K562 (cell line): ENCODE results near the gene FUNDC2. TPM values are rescaled to one million over a fixed set of nuclear protein-coding genes. Genes with fewer than 3 reads are reported as not detected.
A peak's percentile ranks its signal among the peaks of the same experiment; 100 is the strongest.

Experiments
- ATAC-seq: fragments of 200-7000 bp; cut with Tn5 transposase; 3 replicates; pipeline ENCODE4 v1.9.1; 2020; ENCODE audit warnings: moderate library complexity
- BruUV-seq: library from RNA; stranded (reverse); fragments of 400-500 nt; replicated peaks from 2 replicates; lab custom pipeline; 2021; lab: Mats Ljungman, UMichigan
- CTCF ChIA-PET: fragments of 300-600 bp; formaldehyde crosslinking; extraction: SDS; loops from one replicate; lab custom pipeline; 2021; ENCODE audit warnings: low intra/inter-chr PET ratio; lab: Yijun Ruan, JAX
- POLR2A ChIA-PET: fragments of 300-600, 350-650 bp; sonication (Branson Sonifier 250); formaldehyde crosslinking; extraction: SDS; loops from one replicate; lab custom pipeline; 2021; ENCODE audit warnings: antibody characterized with exemption, inconsistent platforms; lab: Yijun Ruan, JAX
- DNase-seq, 4 experiments: peaks; one replicate each; pipeline versions ENCODE4 v3.0.0 to v3.0.0-alpha.2; 2011 to 2018; ENCODE audit warnings: low spot score in 3 of 4, mixed read lengths in 3 of 4; ENCODE audit errors: extremely low read depth in 1 of 4
- FAIRE-seq: peaks from 2 replicates; lab custom pipeline; 2011; peaks lifted over from hg19 to GRCh38; lab: Jason Lieb, UNC
- H2AFZ ChIP-seq: 2 replicates; pipeline ENCODE4 v1.6.0; 2011; ENCODE audit warnings: low read depth, low read length, control low read depth, inconsistent platforms
- H3K27ac ChIP-seq: fragments of 200-600 bp; 3 replicates; pipeline ENCODE4 v1.8.0; 2011; ENCODE audit warnings: low read depth, mild to moderate bottlenecking, control low read depth, inconsistent platforms, low read length, moderate library complexity, mixed read lengths; ENCODE audit errors: extremely low read depth
- H3K27me3 ChIP-seq, 2 experiments: fragments of 300-600 bp in 1 of 2; 2 replicates in 1 of 2; 3 replicates in 1 of 2; pipeline versions ENCODE4 v1.6.0 to v1.8.0; 2011; ENCODE audit warnings: inconsistent platforms in 2 of 2, low read length in 2 of 2, mild to moderate bottlenecking in 1 of 2, mixed read lengths in 1 of 2, moderate library complexity in 1 of 2; ENCODE audit not compliant: control insufficient read depth in 2 of 2, insufficient read depth in 2 of 2
- H3K36me3 ChIP-seq: fragments of 300-600 bp; 3 replicates; pipeline ENCODE4 v1.8.0; 2011; ENCODE audit warnings: mild to moderate bottlenecking, low read length, inconsistent platforms; ENCODE audit not compliant: control insufficient read depth, insufficient read depth
- H3K4me1 ChIP-seq, 2 experiments: fragments of 200-600 bp in 1 of 2; replicated peaks in 1 of 2; 2 replicates in 1 of 2; 3 replicates in 1 of 2; pipeline versions ENCODE4 v1.5.1 to v1.8.0; 2011; ENCODE audit warnings: inconsistent platforms in 2 of 2, low read length in 2 of 2, mild to moderate bottlenecking in 1 of 2, mixed read lengths in 1 of 2, moderate library complexity in 1 of 2; ENCODE audit not compliant: control insufficient read depth in 2 of 2, insufficient read depth in 2 of 2
- H3K4me2 ChIP-seq: 2 replicates; pipeline ENCODE4 v1.6.1; 2011; ENCODE audit warnings: low read length, control low read depth, inconsistent platforms, mixed read lengths; ENCODE audit not compliant: insufficient read depth
- H3K4me3 ChIP-seq: fragments of 200-600 bp; sonication (generic), shearing (Covaris generic); 2 replicates; pipeline ENCODE4 v1.5.1; 2016; ENCODE audit warnings: control low read depth, inconsistent platforms
- H3K79me2 ChIP-seq: fragments of 200-600 bp; 3 replicates; pipeline ENCODE4 v1.8.0; 2011; ENCODE audit warnings: low read length, inconsistent platforms; ENCODE audit not compliant: control insufficient read depth, insufficient read depth
- H3K9ac ChIP-seq, 2 experiments: 2 replicates each; pipeline versions ENCODE4 v1.6.0 to v1.6.1; 2011; ENCODE audit warnings: low read depth in 2 of 2, low read length in 2 of 2, control low read depth in 1 of 2, inconsistent platforms in 1 of 2, mild to moderate bottlenecking in 1 of 2, mixed read lengths in 1 of 2; ENCODE audit not compliant: insufficient read depth in 1 of 2
- H3K9me1 ChIP-seq: one replicate; pipeline ENCODE4 v1.6.0; 2011; ENCODE audit warnings: inconsistent platforms, mild to moderate bottlenecking, low read length, moderate library complexity; ENCODE audit not compliant: control insufficient read depth, insufficient read depth
- H3K9me3 ChIP-seq: replicated peaks from 2 replicates; pipeline ENCODE4 v1.5.1; 2011; ENCODE audit warnings: low read depth, low read length, inconsistent platforms; ENCODE audit not compliant: control insufficient read depth, insufficient read depth
- H4K20me1 ChIP-seq: replicated peaks from 2 replicates; pipeline ENCODE4 v1.6.1; 2011; ENCODE audit warnings: low read length, inconsistent platforms, mixed read lengths; ENCODE audit not compliant: control insufficient read depth, insufficient read depth
- ARID1B ChIP-seq: fragments of 450-650 bp; IDR thresholded peaks from 2 replicates; pipeline ENCODE4 v1.6.1; 2016; ENCODE audit warnings: antibody characterized with exemption, mild to moderate bottlenecking, inconsistent platforms
- CBX1 ChIP-seq: sonication (generic); IDR thresholded peaks from 2 replicates; pipeline ENCODE4 v1.6.1; 2016; ENCODE audit warnings: antibody characterized with exemption, low read depth, mild to moderate bottlenecking
- NCOA1 ChIP-seq: fragments of 450-650 bp; IDR thresholded peaks from 2 replicates; pipeline ENCODE4 v1.6.1; 2016; ENCODE audit warnings: low read depth
- NFIC ChIP-seq: fragments of 450-650 bp; IDR thresholded peaks from 2 replicates; pipeline ENCODE4 v1.6.1; 2017; ENCODE audit warnings: mild to moderate bottlenecking, inconsistent platforms
- NUFIP1 ChIP-seq: fragments of 450-650 bp; IDR thresholded peaks from 2 replicates; pipeline ENCODE4 v1.6.1; 2018; ENCODE audit not compliant: partially characterized antibody
- OTX1 ChIP-seq: fragments of 450-650 bp; formaldehyde crosslinking; IDR thresholded peaks from 2 replicates; pipeline ENCODE4 v1.4.0; 2022; ENCODE audit warnings: mild to moderate bottlenecking
- RAD51 ChIP-seq: fragments of 450-650 bp; IDR thresholded peaks from 2 replicates; pipeline ENCODE4 v1.7.1; 2016; ENCODE audit warnings: low read depth, mild to moderate bottlenecking, borderline replicate concordance
- STAT5B ChIP-seq: fragments of 250-450 bp; sonication (Bioruptor Pico); IDR thresholded peaks from 2 replicates; pipeline ENCODE4 v1.8.0; 2021; ENCODE audit warnings: mild to moderate bottlenecking, inconsistent platforms
- XRCC3 ChIP-seq: fragments of 450-650 bp; IDR thresholded peaks from 2 replicates; pipeline ENCODE4 v1.6.1; 2017; ENCODE audit warnings: mild to moderate bottlenecking, moderate library complexity
- ZBED1 ChIP-seq: IDR thresholded peaks from 2 replicates; pipeline ENCODE4 v1.6.1; 2014
- ZNF282 ChIP-seq: sonication (generic); formaldehyde crosslinking; IDR thresholded peaks from 2 replicates; pipeline ENCODE4 v1.8.1; 2023; ENCODE audit warnings: missing genetic modification reagents
- ZNF551 ChIP-seq: fragments of 250-450 bp; sonication (Bioruptor Pico); IDR thresholded peaks from 2 replicates; pipeline ENCODE4 v1.5.0; 2021; ENCODE audit warnings: mild to moderate bottlenecking, moderate library complexity
- WGBS: fragments of 100-300 bp; shearing (Covaris generic); methylation state at CpG from one replicate; pipeline ENCODE4 v1.1.6; 2016; ENCODE audit warnings: low coverage, mixed read lengths; ENCODE audit not compliant: insufficient coverage; ENCODE audit errors: missing lambda C conversion rate; 5-methylcytosine and 5-hydroxymethylcytosine counted together
- in situ Hi-C: fragments of 300-500 bp; cut with MboI; formaldehyde crosslinking; loops from 4 replicates; pipeline ENCODE4 v1.15.0; 2018; ENCODE audit warnings: inconsistent platforms, mixed read lengths
- intact Hi-C: fragments of 100-400 bp; cut with micrococcal nuclease; formaldehyde crosslinking; loops from 2 replicates; pipeline ENCODE4 v1.14.2; 2022
- polyA plus RNA-seq, 8 experiments: library from polyadenylated mRNA; depleted of rRNA in 4 of 8; stranded (reverse) in 5 of 8; unstranded in 3 of 8; fragments of >200 nt; fragmentation: Nextera tagmentation in 2 of 8; fragmentation: Illumina TruSeq in 1 of 8; extraction: Ambion mirVana in 2 of 8; extraction: Trizol in 1 of 8; gene quantifications; 2 replicates each; pipeline versions ENCODE4 v1.2.1 to v1.2.3, GENCODE V29; 2011 to 2014; ENCODE audit warnings: inconsistent platforms in 1 of 8, missing spikeins in 1 of 8
- total RNA-seq, 7 experiments: library from RNA; depleted of rRNA in 6 of 7; stranded (reverse); fragments of >200 nt in 6 of 7; fragmentation: Illumina TruSeq in 2 of 7; extraction: Trizol in 2 of 7; gene quantifications; 2 replicates each; pipeline versions ENCODE4 v1.2.1 to v1.2.3, GENCODE V29; 2011 to 2021; ENCODE audit warnings: low replicate concordance in 1 of 7
- TF ChIP-seq, protein P1 (sequence below): fragments of 250-450 bp; sonication (Bioruptor Pico); IDR thresholded peaks from 2 replicates; pipeline ENCODE4 v1.4.0; 2020; ENCODE audit warnings: mild to moderate bottlenecking, moderate library complexity
- TF ChIP-seq, protein P2 (sequence below): fragments of 250-450 bp; sonication (Bioruptor Pico); IDR thresholded peaks from 2 replicates; pipeline ENCODE4 v1.5.0; 2020; ENCODE audit warnings: mild to moderate bottlenecking, borderline replicate concordance
- TF ChIP-seq, protein P3 (sequence below), 2 experiments: IDR thresholded peaks; 2 replicates each; pipeline ENCODE4 v1.6.1; 2011; ENCODE audit warnings: borderline replicate concordance in 1 of 2, control low read depth in 1 of 2, low read depth in 1 of 2, low read length in 1 of 2, mild to moderate bottlenecking in 1 of 2, mixed read lengths in 1 of 2, moderate library complexity in 1 of 2; ENCODE audit not compliant: insufficient read depth in 1 of 2, insufficient read length in 1 of 2, poor library complexity in 1 of 2, severe bottlenecking in 1 of 2; ENCODE audit errors: extremely low read depth in 1 of 2
- TF ChIP-seq, protein P4 (sequence below): fragments of 450-650 bp; IDR thresholded peaks from 2 replicates; pipeline ENCODE4 v1.6.1; 2016; ENCODE audit warnings: borderline replicate concordance

The FUNDC2 gene
- total and polyA plus RNA-seq, 9 of the 15 experiments (the other 6 are each of a cell fraction or from before 2014, with no cell fraction given) = 50.6 to 235 (median 123) TPM

DNA sequence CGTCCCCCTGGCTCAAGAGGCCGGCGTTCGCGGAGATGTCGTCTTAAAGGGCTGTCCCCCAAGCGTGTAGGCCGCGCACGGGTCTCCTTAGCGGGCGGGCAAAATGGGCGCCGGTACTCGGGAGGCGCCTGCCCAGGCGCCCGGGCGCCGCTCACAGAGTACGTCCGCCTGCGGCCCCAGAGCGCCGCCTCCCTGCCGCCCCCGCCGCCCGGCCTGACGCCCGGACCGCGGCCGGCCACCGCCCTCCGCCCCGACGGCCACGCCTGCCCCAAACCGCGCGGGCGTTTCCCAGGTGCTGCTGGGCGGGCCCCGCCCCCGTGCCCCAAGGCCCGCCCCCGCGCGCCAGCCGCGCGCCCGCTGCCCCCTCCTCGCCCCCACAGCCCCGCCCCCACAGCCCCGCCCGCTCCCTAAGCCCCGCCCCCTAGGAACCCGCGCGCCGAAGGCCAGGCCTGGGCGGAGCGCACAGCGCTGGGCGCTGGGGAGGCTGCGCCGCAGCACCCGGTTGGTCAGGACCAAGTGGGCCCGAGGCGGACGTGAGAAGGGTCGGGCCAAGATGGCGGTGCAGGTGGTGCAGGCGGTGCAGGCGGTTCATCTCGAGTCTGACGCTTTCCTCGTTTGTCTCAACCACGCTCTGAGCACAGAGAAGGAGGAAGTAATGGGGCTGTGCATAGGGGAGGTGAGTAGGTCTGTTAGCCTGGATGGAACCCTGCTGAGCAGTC, 44.5 kb downstream of the FUNDC2 start, which contains the start of the genes BRCC3, CMC4 and MTCP1:
BRCC3 (plus strand) TSS at position 534 of the 719 bp plus-strand sequence; CDS start at position 554, 20 bp downstream.
CMC4 (minus strand) TSS at position 162 of the 719 bp plus-strand sequence. CDS start 7,113 bp downstream, outside the sequence.
MTCP1 (minus strand) TSS at position 162 of the 719 bp plus-strand sequence. CDS start 5,126 bp downstream, outside the sequence.
- in situ Hi-C loops = no loop called here
- WGBS = 1% methylated on average over 32 of the region's 81 CpGs
- peaks cover 35% of the 10 kb centered on the region for H3K36me3 ChIP-seq
- TF ChIP-seq ARID1B = no peak
- TF ChIP-seq ZNF551 = no peak
- TF ChIP-seq XRCC3 = no peak
- TF ChIP-seq, protein P1, sequence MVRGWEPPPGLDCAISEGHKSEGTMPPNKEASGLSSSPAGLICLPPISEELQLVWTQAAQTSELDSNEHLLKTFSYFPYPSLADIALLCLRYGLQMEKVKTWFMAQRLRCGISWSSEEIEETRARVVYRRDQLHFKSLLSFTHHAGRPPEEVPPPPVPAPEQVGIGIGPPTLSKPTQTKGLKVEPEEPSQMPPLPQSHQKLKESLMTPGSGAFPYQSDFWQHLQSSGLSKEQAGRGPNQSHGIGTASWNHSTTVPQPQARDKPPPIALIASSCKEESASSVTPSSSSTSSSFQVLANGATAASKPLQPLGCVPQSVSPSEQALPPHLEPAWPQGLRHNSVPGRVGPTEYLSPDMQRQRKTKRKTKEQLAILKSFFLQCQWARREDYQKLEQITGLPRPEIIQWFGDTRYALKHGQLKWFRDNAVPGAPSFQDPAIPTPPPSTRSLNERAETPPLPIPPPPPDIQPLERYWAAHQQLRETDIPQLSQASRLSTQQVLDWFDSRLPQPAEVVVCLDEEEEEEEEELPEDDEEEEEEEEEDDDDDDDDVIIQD (CRISPR knock-in tag) = no peak
- TF ChIP-seq NFIC = peak; percentile 27
- no peak for TF ChIP-seq ZNF282 (CRISPR knock-in tag)
- no peak for TF ChIP-seq ZBED1
- no peak for TF ChIP-seq OTX1 (CRISPR knock-in tag)
- TF ChIP-seq NUFIP1 = no peak
- no peak for TF ChIP-seq CBX1
- TF ChIP-seq, protein P2, sequence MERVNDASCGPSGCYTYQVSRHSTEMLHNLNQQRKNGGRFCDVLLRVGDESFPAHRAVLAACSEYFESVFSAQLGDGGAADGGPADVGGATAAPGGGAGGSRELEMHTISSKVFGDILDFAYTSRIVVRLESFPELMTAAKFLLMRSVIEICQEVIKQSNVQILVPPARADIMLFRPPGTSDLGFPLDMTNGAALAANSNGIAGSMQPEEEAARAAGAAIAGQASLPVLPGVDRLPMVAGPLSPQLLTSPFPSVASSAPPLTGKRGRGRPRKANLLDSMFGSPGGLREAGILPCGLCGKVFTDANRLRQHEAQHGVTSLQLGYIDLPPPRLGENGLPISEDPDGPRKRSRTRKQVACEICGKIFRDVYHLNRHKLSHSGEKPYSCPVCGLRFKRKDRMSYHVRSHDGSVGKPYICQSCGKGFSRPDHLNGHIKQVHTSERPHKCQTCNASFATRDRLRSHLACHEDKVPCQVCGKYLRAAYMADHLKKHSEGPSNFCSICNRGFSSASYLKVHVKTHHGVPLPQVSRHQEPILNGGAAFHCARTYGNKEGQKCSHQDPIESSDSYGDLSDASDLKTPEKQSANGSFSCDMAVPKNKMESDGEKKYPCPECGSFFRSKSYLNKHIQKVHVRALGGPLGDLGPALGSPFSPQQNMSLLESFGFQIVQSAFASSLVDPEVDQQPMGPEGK (CRISPR knock-in tag) = no peak
- TF ChIP-seq NCOA1 = no peak
- TF ChIP-seq RAD51 = no peak
- no peak for TF ChIP-seq STAT5B (CRISPR knock-in tag)
- TF ChIP-seq, protein P3, sequence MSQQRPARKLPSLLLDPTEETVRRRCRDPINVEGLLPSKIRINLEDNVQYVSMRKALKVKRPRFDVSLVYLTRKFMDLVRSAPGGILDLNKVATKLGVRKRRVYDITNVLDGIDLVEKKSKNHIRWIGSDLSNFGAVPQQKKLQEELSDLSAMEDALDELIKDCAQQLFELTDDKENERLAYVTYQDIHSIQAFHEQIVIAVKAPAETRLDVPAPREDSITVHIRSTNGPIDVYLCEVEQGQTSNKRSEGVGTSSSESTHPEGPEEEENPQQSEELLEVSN (IDR thresholded peaks at IDR 0.05; ENCODE audit: borderline replicate concordance in 1 of 2, extremely low read depth in 1 of 2, insufficient read depth in 1 of 2, insufficient read length in 1 of 2, low read depth in 1 of 2, low read length in 1 of 2, poor library complexity in 1 of 2, severe bottlenecking in 1 of 2) = peak in 1 of 2 experiments; percentile 53
- TF ChIP-seq, protein P4, sequence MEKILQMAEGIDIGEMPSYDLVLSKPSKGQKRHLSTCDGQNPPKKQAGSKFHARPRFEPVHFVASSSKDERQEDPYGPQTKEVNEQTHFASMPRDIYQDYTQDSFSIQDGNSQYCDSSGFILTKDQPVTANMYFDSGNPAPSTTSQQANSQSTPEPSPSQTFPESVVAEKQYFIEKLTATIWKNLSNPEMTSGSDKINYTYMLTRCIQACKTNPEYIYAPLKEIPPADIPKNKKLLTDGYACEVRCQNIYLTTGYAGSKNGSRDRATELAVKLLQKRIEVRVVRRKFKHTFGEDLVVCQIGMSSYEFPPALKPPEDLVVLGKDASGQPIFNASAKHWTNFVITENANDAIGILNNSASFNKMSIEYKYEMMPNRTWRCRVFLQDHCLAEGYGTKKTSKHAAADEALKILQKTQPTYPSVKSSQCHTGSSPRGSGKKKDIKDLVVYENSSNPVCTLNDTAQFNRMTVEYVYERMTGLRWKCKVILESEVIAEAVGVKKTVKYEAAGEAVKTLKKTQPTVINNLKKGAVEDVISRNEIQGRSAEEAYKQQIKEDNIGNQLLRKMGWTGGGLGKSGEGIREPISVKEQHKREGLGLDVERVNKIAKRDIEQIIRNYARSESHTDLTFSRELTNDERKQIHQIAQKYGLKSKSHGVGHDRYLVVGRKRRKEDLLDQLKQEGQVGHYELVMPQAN = peak; percentile 38; the same call in 1 of the 2 replicates

More for the DNA sequence above, 44.5 kb downstream of the FUNDC2 start, which contains the start of the genes BRCC3, CMC4 and MTCP1:
- H3K9me3 ChIP-seq = no peaks in the 10 kb centered on the region
- DNase-seq (peak; percentile 90 to 94 (median 92)), FAIRE-seq (peak; percentile 79), ATAC-seq (peak; percentile 95)
- no peaks in the 10 kb centered on the region for H3K9me1 ChIP-seq
- H3K4me1 ChIP-seq = peaks cover 4 to 11% of the 10 kb centered on the region in 2 experiments; a peak in 4 of 5 replicates
- H3K27ac ChIP-seq = peak within 1 kb of the TSS; percentile 80
- CTCF ChIA-PET = no interaction called here
- H3K79me2 ChIP-seq = peaks cover 69% of the 10 kb centered on the region
- POLR2A ChIA-PET = interaction anchor here (0.9 to 1.2 kb wide), 3 partner anchors 10 to 34 kb away, joined by 3 read pairs; no protein-coding TSS in a partner anchor
- no peaks in the 10 kb centered on the region for H3K27me3 ChIP-seq
- H4K20me1 ChIP-seq = no peaks in the 10 kb centered on the region
- peak within 1 kb of the TSS; percentile 71 for H3K4me3 ChIP-seq
- BruUV-seq = no TSS peak
- H3K9ac ChIP-seq = peak within 1 kb of the TSS; percentile 82 to 98
- H3K4me2 ChIP-seq = peak within 1 kb of the TSS; percentile 90
- H2AFZ ChIP-seq = peak within 1 kb of the TSS; percentile 92
- intact Hi-C loops = loop anchor here (2.0 to 5.0 kb wide), 2 partner anchors 146 to 309 kb away; partner anchors contain the start of genes DKC1 and VBP1
